Hepatocyte (in vitro differentiated cells): Measurements from ENCODE around the gene DOK6.

Source experiments
- EZH2 ChIP-seq: fragments of 200-600 bp; sonication (generic); IDR thresholded peaks from 2 replicates; pipeline ENCODE4 v1.6.1; 2016; ENCODE audit warnings: antibody characterized with exemption, mild to moderate bottlenecking, borderline replicate concordance
- EZH2phosphoT487 ChIP-seq: fragments of 200-600 bp; sonication (generic); IDR thresholded peaks from one replicate; pipeline ENCODE4 v1.6.1; 2018; ENCODE audit warnings: antibody characterized with exemption, mild to moderate bottlenecking, low read depth, moderate library complexity; ENCODE audit not compliant: unreplicated experiment, severe bottlenecking
- TF ChIP-seq, protein P1 (sequence below): fragments of 200-600 bp; sonication (generic); IDR thresholded peaks from 2 replicates; pipeline ENCODE4 v1.5.1; 2016; ENCODE audit warnings: antibody characterized with exemption, mild to moderate bottlenecking; ENCODE audit not compliant: poor library complexity

DNA sequence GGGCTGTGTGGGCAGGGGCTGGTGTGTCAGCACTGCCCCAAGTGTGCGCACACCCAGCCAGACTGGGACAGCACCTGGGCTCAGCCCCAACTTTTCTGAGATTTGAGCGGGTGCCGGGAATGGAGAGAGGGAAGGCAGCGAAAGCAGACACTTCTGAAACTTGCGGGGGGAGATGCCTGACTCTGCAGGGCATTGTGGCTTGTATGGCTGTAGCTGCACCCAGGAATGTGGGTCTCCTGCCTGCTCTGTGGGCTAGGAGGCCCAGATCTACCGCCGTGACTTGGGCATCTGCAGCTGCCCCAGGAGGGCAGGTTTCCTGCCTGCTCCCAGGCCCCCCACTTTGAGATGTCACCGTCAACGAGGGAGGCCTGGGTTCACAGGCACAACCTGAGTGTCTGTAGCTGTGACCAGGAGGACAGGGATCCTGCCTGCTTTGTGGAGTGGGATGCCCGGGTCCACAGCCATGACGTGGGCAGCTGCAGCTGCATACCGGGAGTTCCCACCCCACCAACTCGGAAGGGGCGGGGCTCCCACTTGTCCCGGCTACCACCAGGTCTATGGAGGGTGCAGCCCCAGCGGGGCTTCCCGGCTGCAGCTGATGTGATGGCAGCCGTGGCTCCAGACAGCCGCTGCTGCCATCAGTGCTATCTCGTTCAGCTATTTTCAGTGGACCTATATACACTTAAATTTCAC is 95.3 kb downstream of the DOK6 start:
- TF ChIP-seq, protein P1, sequence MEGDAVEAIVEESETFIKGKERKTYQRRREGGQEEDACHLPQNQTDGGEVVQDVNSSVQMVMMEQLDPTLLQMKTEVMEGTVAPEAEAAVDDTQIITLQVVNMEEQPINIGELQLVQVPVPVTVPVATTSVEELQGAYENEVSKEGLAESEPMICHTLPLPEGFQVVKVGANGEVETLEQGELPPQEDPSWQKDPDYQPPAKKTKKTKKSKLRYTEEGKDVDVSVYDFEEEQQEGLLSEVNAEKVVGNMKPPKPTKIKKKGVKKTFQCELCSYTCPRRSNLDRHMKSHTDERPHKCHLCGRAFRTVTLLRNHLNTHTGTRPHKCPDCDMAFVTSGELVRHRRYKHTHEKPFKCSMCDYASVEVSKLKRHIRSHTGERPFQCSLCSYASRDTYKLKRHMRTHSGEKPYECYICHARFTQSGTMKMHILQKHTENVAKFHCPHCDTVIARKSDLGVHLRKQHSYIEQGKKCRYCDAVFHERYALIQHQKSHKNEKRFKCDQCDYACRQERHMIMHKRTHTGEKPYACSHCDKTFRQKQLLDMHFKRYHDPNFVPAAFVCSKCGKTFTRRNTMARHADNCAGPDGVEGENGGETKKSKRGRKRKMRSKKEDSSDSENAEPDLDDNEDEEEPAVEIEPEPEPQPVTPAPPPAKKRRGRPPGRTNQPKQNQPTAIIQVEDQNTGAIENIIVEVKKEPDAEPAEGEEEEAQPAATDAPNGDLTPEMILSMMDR: no peak
- TF ChIP-seq EZH2: no peak
- no peak for TF ChIP-seq EZH2phosphoT487
